IMR-90 (cell line): ENCODE data around the gene BLTP3A. TPM values are rescaled to one million over a fixed set of nuclear protein-coding genes. Genes with fewer than 3 reads are reported as not detected.

ENCODE experiments used
- ATAC-seq: fragments of 200-7000 bp; cut with Tn5 transposase; 2 replicates; pipeline ENCODE4 v1.9.1; 2020; ENCODE audit warnings: low read depth, mild to moderate bottlenecking, moderate library complexity
- BruUV-seq: library from RNA; stranded (reverse); fragments of 400-500 nt; replicated peaks from 2 replicates; lab custom pipeline; 2021; lab: Mats Ljungman, UMichigan
- CTCF ChIA-PET: fragments of 300-600 bp; formaldehyde crosslinking; extraction: SDS; loops from one replicate; lab custom pipeline; 2021; ENCODE audit warnings: antibody characterized with exemption; lab: Yijun Ruan, JAX
- POLR2A ChIA-PET: fragments of 300-600 bp; sonication (Branson Sonifier 250); formaldehyde crosslinking; loops from one replicate; lab custom pipeline; 2022; ENCODE audit warnings: antibody characterized with exemption; ENCODE audit not compliant: unreplicated experiment; lab: Charles Lee
- DNase-seq: peaks from one replicate; pipeline ENCODE4 v3.0.0; 2013
- H2AFZ ChIP-seq: replicated peaks from 2 replicates; pipeline ENCODE3; 2013; ENCODE audit warnings: low read length, mild to moderate bottlenecking; ENCODE audit not compliant: poor library complexity
- H2AK5ac ChIP-seq: 2 replicates; pipeline ENCODE4 v1.6.1; 2013; ENCODE audit warnings: low read depth, low read length, inconsistent platforms
- H2AK9ac ChIP-seq: replicated peaks from 2 replicates; pipeline ENCODE3; 2013; ENCODE audit warnings: mild to moderate bottlenecking, low read depth, low read length, moderate library complexity; ENCODE audit not compliant: poor library complexity
- H2BK120ac ChIP-seq: 2 replicates; pipeline ENCODE4 v1.6.1; 2013; ENCODE audit warnings: low read depth, low read length, inconsistent platforms
- H2BK15ac ChIP-seq: 3 replicates; pipeline ENCODE4 v1.6.1; 2013; ENCODE audit warnings: low read depth, low read length, inconsistent platforms
- H2BK20ac ChIP-seq: 2 replicates; pipeline ENCODE4 v1.6.1; 2013; ENCODE audit warnings: low read depth, mild to moderate bottlenecking, inconsistent platforms, low read length, moderate library complexity
- H2BK5ac ChIP-seq: 2 replicates; pipeline ENCODE4 v1.6.1; 2013; ENCODE audit warnings: mild to moderate bottlenecking, low read depth, low read length, inconsistent platforms; ENCODE audit not compliant: poor library complexity, severe bottlenecking
- H3K14ac ChIP-seq: replicated peaks from 2 replicates; pipeline ENCODE4 v1.6.1; 2013; ENCODE audit warnings: low read depth, low read length, inconsistent platforms
- H3K18ac ChIP-seq: 2 replicates; pipeline ENCODE4 v1.6.1; 2013; ENCODE audit warnings: low read depth, low read length, control low read depth
- H3K23ac ChIP-seq: 2 replicates; pipeline ENCODE4 v1.6.1; 2013; ENCODE audit warnings: low read depth, low read length, inconsistent platforms
- H3K27ac ChIP-seq: 2 replicates; pipeline ENCODE4 v1.5.1; 2013; ENCODE audit warnings: mild to moderate bottlenecking, control low read depth, low read length; ENCODE audit not compliant: insufficient read depth
- H3K27me3 ChIP-seq: 2 replicates; pipeline ENCODE4 v1.6.1; 2013; ENCODE audit warnings: low read length; ENCODE audit not compliant: control insufficient read depth, insufficient read depth
- H3K36me3 ChIP-seq: 2 replicates; pipeline ENCODE4 v1.6.1; 2013; ENCODE audit warnings: low read length, mixed read lengths; ENCODE audit not compliant: control insufficient read depth, insufficient read depth
- H3K4ac ChIP-seq: 2 replicates; pipeline ENCODE4 v1.6.1; 2013; ENCODE audit warnings: low read depth, low read length, inconsistent platforms
- H3K4me1 ChIP-seq: 2 replicates; pipeline ENCODE4 v1.6.1; 2013; ENCODE audit warnings: low read length, mixed read lengths; ENCODE audit not compliant: control insufficient read depth, insufficient read depth
- H3K4me2 ChIP-seq: 2 replicates; pipeline ENCODE4 v1.6.1; 2013; ENCODE audit warnings: low read depth, mild to moderate bottlenecking, control low read depth, low read length, moderate library complexity
- H3K4me3 ChIP-seq: 2 replicates; pipeline ENCODE4 v1.5.1; 2013; ENCODE audit warnings: low read depth, mild to moderate bottlenecking, control low read depth, low read length, moderate library complexity; ENCODE audit not compliant: insufficient read depth
- H3K56ac ChIP-seq: 2 replicates; pipeline ENCODE4 v1.6.1; 2013; ENCODE audit warnings: low read length, inconsistent platforms; ENCODE audit not compliant: insufficient read depth; ENCODE audit errors: extremely low read depth
- H3K79me1 ChIP-seq, 2 experiments: 2 replicates each; pipeline ENCODE4 v1.6.1; 2013; ENCODE audit warnings: low read length in 2 of 2, inconsistent platforms in 1 of 2, low read depth in 1 of 2
- H3K9ac ChIP-seq: 2 replicates; pipeline ENCODE4 v1.6.1; 2013; ENCODE audit warnings: low read depth, low read length, control low read depth
- H3K9me1 ChIP-seq: 2 replicates; pipeline ENCODE4 v1.6.1; 2013; ENCODE audit warnings: low read length, inconsistent platforms; ENCODE audit not compliant: insufficient read depth
- H3K9me3 ChIP-seq: 2 replicates; pipeline ENCODE4 v1.6.1; 2013; ENCODE audit warnings: low read length; ENCODE audit not compliant: control insufficient read depth, insufficient read depth
- H4K20me1 ChIP-seq: 2 replicates; pipeline ENCODE4 v1.6.1; 2013; ENCODE audit warnings: low read length, inconsistent platforms; ENCODE audit not compliant: insufficient read depth
- H4K5ac ChIP-seq: 2 replicates; pipeline ENCODE4 v1.6.1; 2013; ENCODE audit warnings: mild to moderate bottlenecking, low read depth, low read length, control low read depth
- H4K8ac ChIP-seq, 2 experiments: 2 replicates each; pipeline ENCODE4 v1.6.1; 2013; ENCODE audit warnings: low read depth in 2 of 2, low read length in 2 of 2, control low read depth in 1 of 2, inconsistent platforms in 1 of 2
- H4K91ac ChIP-seq: 2 replicates; pipeline ENCODE4 v1.6.1; 2013; ENCODE audit warnings: low read depth, low read length, inconsistent platforms; ENCODE audit not compliant: insufficient read depth
- BHLHE40 ChIP-seq: fragments of 150-350 bp; IDR thresholded peaks from 2 replicates; pipeline ENCODE4 v1.6.1; 2016; ENCODE audit warnings: mild to moderate bottlenecking, low read depth, low read length
- MAFK ChIP-seq: IDR thresholded peaks from 2 replicates; pipeline ENCODE4 v1.6.1; 2012; ENCODE audit warnings: low read depth, low read length, improper control_type of control experiment
- MXI1 ChIP-seq: IDR thresholded peaks from 2 replicates; pipeline ENCODE4 v1.6.1; 2012; ENCODE audit warnings: low read depth, mild to moderate bottlenecking, low read length, moderate library complexity, borderline replicate concordance
- SMC3 ChIP-seq: fragments of 150-350 bp; IDR thresholded peaks from 2 replicates; pipeline ENCODE4 v1.6.1; 2016; ENCODE audit warnings: low read depth, mild to moderate bottlenecking, antibody characterized with exemption, low read length, moderate library complexity
- WGBS, 2 experiments: methylation state at CpG; one replicate each; pipeline versions ENCODE4 v1.1.5 to v1.1.7; 2013; ENCODE audit warnings: missing lambda C conversion rate in 2 of 2; ENCODE audit not compliant: insufficient read length in 1 of 2; ENCODE audit errors: extremely low coverage in 2 of 2; 5-methylcytosine and 5-hydroxymethylcytosine counted together
- dilution Hi-C: fragments of 300-500 bp; cut with HindIII; formaldehyde crosslinking; loops from one replicate; pipeline ENCODE4 v1.14.3; 2018; ENCODE audit warnings: low sequenced_read_pairs; ENCODE audit not compliant: unreplicated experiment
- in situ Hi-C: fragments of 300-500 bp; cut with MboI; formaldehyde crosslinking; loops from 3 replicates; pipeline ENCODE4 v1.14.3; 2019; ENCODE audit warnings: low sequenced_read_pairs, inconsistent platforms, mixed read lengths
- intact Hi-C: fragments of 100-400 bp; cut with micrococcal nuclease; formaldehyde crosslinking; loops from 2 replicates; pipeline ENCODE4 v1.10.0; 2022
- polyA plus RNA-seq, 3 experiments: library from polyadenylated mRNA; depleted of rRNA; stranded (reverse); fragments of >200 nt; gene quantifications; 2 replicates each; pipeline ENCODE4 v1.2.3, GENCODE V29; 2012; ENCODE audit warnings: low replicate concordance in 1 of 3
- total RNA-seq: library from RNA; depleted of rRNA; stranded (reverse); fragments of >200 nt; gene quantifications from 2 replicates; pipeline ENCODE4 v1.2.3, GENCODE V29; 2012

Gene BLTP3A
- total and polyA plus RNA-seq, 2 of the 4 experiments (the other 2 are of a cell fraction), result 3.0 to 4.7 TPM

GRCh38 chr6:34773916-34774315 is 18.0 kb upstream of the BLTP3A start:
- Histone ChIP-seq H3K9me3 (no peaks in the 10 kb centered on the region), H2AK9ac (no peak overlapping the region), H2AFZ (no peak overlapping the region), H3K27ac (no peak overlapping the region), H3K56ac (no peak overlapping the region), H2AK5ac (no peak overlapping the region), H3K9me1 (no peaks in the 10 kb centered on the region), H4K8ac (no peak overlapping the region), H4K91ac (no peak overlapping the region), H4K5ac (no peak overlapping the region), H3K14ac (no peak overlapping the region), H3K4me2 (no peak overlapping the region), H3K23ac (no peak overlapping the region), H2BK20ac (no peak overlapping the region), H2BK120ac (no peak overlapping the region), H3K4ac (no peak overlapping the region), H3K18ac (no peak overlapping the region), H3K79me1 (peaks cover 11 to 12% of the 10 kb centered on the region in 2 experiments), H3K4me1 (no peaks in the 10 kb centered on the region), H3K4me3 (no peak overlapping the region), H2BK5ac (no peak overlapping the region), H2BK15ac (no peak overlapping the region), H4K20me1 (no peaks in the 10 kb centered on the region; the same call in 1 of the 2 replicates), H3K27me3 (no peaks in the 10 kb centered on the region), H3K9ac (no peak overlapping the region), H3K36me3 (peaks cover 19% of the 10 kb centered on the region)
- no TSS peak for BruUV-seq
- POLR2A ChIA-PET, result no interaction called here
- TF ChIP-seq MAFK, result peak; percentile 63
- TF ChIP-seq SMC3, result no peak
- no peak for TF ChIP-seq BHLHE40
- TF ChIP-seq MXI1, result no peak
- in situ Hi-C loops, result no loop called here
- ATAC-seq (no peak), DNase-seq (no peak)
- dilution Hi-C loops, result no loop called here
- intact Hi-C loops, result no loop called here
- CTCF ChIA-PET, result no interaction called here
- WGBS, 2 experiments, result no CpG with 5 or more reads among the region's 4 CpGs
